Loucy (cell line): Measurements from ENCODE around the gene USP9Y.

ENCODE experiments used
- H2AFZ ChIP-seq: fragments of 200-600 bp; sonication (generic); 2 replicates; pipeline ENCODE4 v1.6.0; 2016; ENCODE audit warnings: antibody characterized with exemption, mild to moderate bottlenecking, low read length, moderate library complexity
- H3F3A ChIP-seq: fragments of 200-600 bp; 2 replicates; pipeline ENCODE4 v1.6.0; 2016; ENCODE audit warnings: antibody characterized with exemption, low read depth, mild to moderate bottlenecking
- H3K27me3 ChIP-seq: fragments of 200-600 bp; sonication (generic); 2 replicates; pipeline ENCODE4 v1.6.1; 2014; ENCODE audit warnings: low read length, mild to moderate bottlenecking; ENCODE audit not compliant: insufficient read depth, poor library complexity, severe bottlenecking
- H3K36me3 ChIP-seq: fragments of 200-600 bp; sonication (generic); 2 replicates; pipeline ENCODE4 v1.6.1; 2016; ENCODE audit warnings: low read length; ENCODE audit not compliant: insufficient read depth
- H3K4me1 ChIP-seq: fragments of 200-600 bp; sonication (generic); 2 replicates; pipeline ENCODE4 v1.5.1; 2014; ENCODE audit warnings: low read length, mild to moderate bottlenecking; ENCODE audit not compliant: insufficient read depth, poor library complexity, severe bottlenecking
- H3K4me2 ChIP-seq: fragments of 200-600 bp; sonication (generic); 2 replicates; pipeline ENCODE4 v1.6.0; 2014; ENCODE audit warnings: antibody characterized with exemption, low read length, low read depth, mild to moderate bottlenecking; ENCODE audit not compliant: poor library complexity, severe bottlenecking
- H3K4me3 ChIP-seq: fragments of 200-600 bp; sonication (generic); 2 replicates; pipeline ENCODE4 v1.5.1; 2014; ENCODE audit warnings: low read length, mild to moderate bottlenecking, mixed read lengths; ENCODE audit not compliant: poor library complexity, severe bottlenecking
- H3K79me2 ChIP-seq: fragments of 200-600 bp; sonication (generic); 2 replicates; pipeline ENCODE4 v1.6.1; 2014; ENCODE audit warnings: low read length; ENCODE audit not compliant: insufficient read depth
- H3K9ac ChIP-seq: fragments of 200-600 bp; sonication (generic); 2 replicates; pipeline ENCODE4 v1.6.0; 2014; ENCODE audit warnings: mild to moderate bottlenecking, low read depth, low read length, moderate library complexity; ENCODE audit not compliant: poor library complexity, severe bottlenecking
- H3K9me2 ChIP-seq: fragments of 200-600 bp; sonication (generic); replicated peaks from 2 replicates; pipeline ENCODE4 v1.6.1; 2016; ENCODE audit warnings: low read depth, low read length, mixed read lengths
- H3K9me3 ChIP-seq: fragments of 200-600 bp; sonication (generic); 2 replicates; pipeline ENCODE4 v1.6.1; 2014; ENCODE audit warnings: mild to moderate bottlenecking, antibody characterized with exemption, low read length, low read depth; ENCODE audit not compliant: insufficient read depth
- H4K20me1 ChIP-seq: fragments of 200-600 bp; sonication (generic); 2 replicates; pipeline ENCODE4 v1.6.0; 2014; ENCODE audit warnings: antibody characterized with exemption, low read length, mild to moderate bottlenecking; ENCODE audit not compliant: insufficient read depth, poor library complexity, severe bottlenecking
- EZH2phosphoT487 ChIP-seq: fragments of 200-600 bp; IDR thresholded peaks from 2 replicates; pipeline ENCODE4 v1.6.1; 2018; ENCODE audit warnings: antibody characterized with exemption, mild to moderate bottlenecking, moderate library complexity, borderline replicate concordance
- TF ChIP-seq, protein P1 (sequence below): fragments of 200-600 bp; sonication (generic); conservative IDR thresholded peaks from 2 replicates; pipeline ENCODE4 v1.5.1; 2014; ENCODE audit warnings: mild to moderate bottlenecking, antibody characterized with exemption, low read length

USP9Y gene

DNA sequence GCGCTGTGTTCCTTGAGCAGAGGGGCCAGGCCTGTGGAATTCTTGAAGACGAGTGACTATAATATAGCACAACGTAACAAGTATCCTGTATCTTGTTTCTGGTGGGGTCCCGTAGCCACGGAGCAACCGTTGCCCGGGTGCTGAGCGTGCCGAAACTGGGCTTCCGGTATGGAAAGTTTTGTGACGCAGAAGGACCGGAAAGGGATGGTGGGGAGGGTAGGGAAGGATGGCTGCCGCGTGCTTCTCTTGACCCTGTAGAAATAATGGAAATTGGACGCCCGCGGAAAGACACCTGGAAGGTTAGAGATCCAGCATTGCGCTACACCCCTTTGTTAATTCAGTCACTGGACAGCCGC lies 204.5 kb downstream of the USP9Y start:
- Histone ChIP-seq H3K36me3 (no peaks in the 10 kb centered on the region), H2AFZ (no peak overlapping the region), H3K9me3 (no peaks in the 10 kb centered on the region), H4K20me1 (no peaks in the 10 kb centered on the region), H3K79me2 (no peaks in the 10 kb centered on the region), H3K9me2 (no peaks in the 10 kb centered on the region), H3K27me3 (no peaks in the 10 kb centered on the region), H3F3A (no peaks in the 10 kb centered on the region), H3K4me3 (no peak overlapping the region), H3K4me1 (no peaks in the 10 kb centered on the region), H3K4me2 (no peak overlapping the region), H3K9ac (no peak overlapping the region)
- TF ChIP-seq EZH2phosphoT487: no peak
- TF ChIP-seq, protein P1, sequence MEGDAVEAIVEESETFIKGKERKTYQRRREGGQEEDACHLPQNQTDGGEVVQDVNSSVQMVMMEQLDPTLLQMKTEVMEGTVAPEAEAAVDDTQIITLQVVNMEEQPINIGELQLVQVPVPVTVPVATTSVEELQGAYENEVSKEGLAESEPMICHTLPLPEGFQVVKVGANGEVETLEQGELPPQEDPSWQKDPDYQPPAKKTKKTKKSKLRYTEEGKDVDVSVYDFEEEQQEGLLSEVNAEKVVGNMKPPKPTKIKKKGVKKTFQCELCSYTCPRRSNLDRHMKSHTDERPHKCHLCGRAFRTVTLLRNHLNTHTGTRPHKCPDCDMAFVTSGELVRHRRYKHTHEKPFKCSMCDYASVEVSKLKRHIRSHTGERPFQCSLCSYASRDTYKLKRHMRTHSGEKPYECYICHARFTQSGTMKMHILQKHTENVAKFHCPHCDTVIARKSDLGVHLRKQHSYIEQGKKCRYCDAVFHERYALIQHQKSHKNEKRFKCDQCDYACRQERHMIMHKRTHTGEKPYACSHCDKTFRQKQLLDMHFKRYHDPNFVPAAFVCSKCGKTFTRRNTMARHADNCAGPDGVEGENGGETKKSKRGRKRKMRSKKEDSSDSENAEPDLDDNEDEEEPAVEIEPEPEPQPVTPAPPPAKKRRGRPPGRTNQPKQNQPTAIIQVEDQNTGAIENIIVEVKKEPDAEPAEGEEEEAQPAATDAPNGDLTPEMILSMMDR: no peak

DNA sequence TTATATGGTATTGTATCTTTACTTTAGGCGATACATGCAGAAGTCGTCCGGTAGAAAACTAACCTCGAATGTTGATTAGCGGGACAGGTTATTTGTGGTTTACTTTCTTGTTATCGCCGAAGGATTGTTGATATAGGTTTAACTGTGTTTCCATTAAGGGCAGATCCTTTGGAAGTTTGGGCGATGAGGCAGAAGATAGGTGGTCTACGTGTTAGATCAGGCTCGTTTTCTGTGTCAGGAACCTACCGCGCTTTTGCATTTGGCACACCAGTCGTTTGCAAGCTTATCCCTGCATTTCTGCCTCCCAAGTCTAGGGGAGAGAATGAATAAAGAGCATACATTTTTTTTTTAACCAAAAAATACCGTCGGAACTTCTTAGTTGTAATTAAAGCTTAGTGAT lies 204.9 kb downstream of the USP9Y start:
- TF ChIP-seq, protein P1: no peak
- TF ChIP-seq EZH2phosphoT487: no peak
- Histone ChIP-seq H3K9me3 (no peaks in the 10 kb centered on the region), H2AFZ (no peak overlapping the region), H3K4me3 (no peak overlapping the region), H3K79me2 (no peaks in the 10 kb centered on the region), H3K9me2 (no peaks in the 10 kb centered on the region), H3K9ac (no peak overlapping the region), H3K4me1 (no peaks in the 10 kb centered on the region), H3K4me2 (no peak overlapping the region), H3F3A (no peaks in the 10 kb centered on the region), H4K20me1 (no peaks in the 10 kb centered on the region), H3K27me3 (no peaks in the 10 kb centered on the region), H3K36me3 (no peaks in the 10 kb centered on the region)
